Neural progenitor cell (in vitro differentiated cells): ENCODE measurements around the gene FHOD3.

Experiments used
- EZH2phosphoT487 ChIP-seq: fragments of 200-600 bp; sonication (generic); IDR thresholded peaks from 2 replicates; pipeline ENCODE4 v1.6.1; 2017; ENCODE audit warnings: antibody characterized with exemption
- TF ChIP-seq, protein P1 (sequence below): fragments of 200-600 bp; sonication (generic); IDR thresholded peaks from 2 replicates; pipeline ENCODE4 v1.5.1; 2017; ENCODE audit warnings: antibody characterized with exemption, mild to moderate bottlenecking

DNA sequence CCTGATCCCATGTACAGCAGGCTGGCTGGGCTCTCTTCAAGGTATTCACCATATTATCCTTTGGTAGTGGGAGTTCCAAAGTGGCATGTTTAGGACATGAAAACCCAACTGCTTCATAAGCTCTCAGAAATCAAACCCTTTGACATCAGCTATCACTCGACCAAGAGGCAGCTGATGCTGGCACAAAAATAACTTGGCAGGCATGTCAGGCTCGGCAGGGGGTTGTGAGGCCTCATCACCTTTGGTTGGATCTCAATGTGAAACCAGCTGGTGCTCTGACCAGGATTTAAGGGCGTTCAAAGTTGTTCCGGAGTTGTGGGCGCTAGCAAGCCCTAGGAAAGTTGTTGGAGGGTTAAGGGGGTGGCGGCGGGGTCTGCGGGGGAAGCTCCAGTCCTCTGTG is 171.9 kb downstream of the FHOD3 start:
- TF ChIP-seq, protein P1, sequence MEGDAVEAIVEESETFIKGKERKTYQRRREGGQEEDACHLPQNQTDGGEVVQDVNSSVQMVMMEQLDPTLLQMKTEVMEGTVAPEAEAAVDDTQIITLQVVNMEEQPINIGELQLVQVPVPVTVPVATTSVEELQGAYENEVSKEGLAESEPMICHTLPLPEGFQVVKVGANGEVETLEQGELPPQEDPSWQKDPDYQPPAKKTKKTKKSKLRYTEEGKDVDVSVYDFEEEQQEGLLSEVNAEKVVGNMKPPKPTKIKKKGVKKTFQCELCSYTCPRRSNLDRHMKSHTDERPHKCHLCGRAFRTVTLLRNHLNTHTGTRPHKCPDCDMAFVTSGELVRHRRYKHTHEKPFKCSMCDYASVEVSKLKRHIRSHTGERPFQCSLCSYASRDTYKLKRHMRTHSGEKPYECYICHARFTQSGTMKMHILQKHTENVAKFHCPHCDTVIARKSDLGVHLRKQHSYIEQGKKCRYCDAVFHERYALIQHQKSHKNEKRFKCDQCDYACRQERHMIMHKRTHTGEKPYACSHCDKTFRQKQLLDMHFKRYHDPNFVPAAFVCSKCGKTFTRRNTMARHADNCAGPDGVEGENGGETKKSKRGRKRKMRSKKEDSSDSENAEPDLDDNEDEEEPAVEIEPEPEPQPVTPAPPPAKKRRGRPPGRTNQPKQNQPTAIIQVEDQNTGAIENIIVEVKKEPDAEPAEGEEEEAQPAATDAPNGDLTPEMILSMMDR: no peak
- TF ChIP-seq EZH2phosphoT487: no peak
